HepG2 (cell line): Measurements from ENCODE around the gene DNAJC30. TPM values are rescaled to one million over a fixed set of nuclear protein-coding genes. Genes with fewer than 3 reads are reported as not detected.

Experiments used
- ATAC-seq: fragments of 200-7000 bp; cut with Tn5 transposase; 3 replicates; pipeline ENCODE4 v1.9.1; 2020; ENCODE audit warnings: mild to moderate bottlenecking, moderate library complexity
- BruUV-seq: library from RNA; stranded (reverse); fragments of 400-500 nt; replicated peaks from 2 replicates; lab custom pipeline; 2021; lab: Mats Ljungman, UMichigan
- CTCF ChIA-PET: fragments of 300-600 bp; formaldehyde crosslinking; extraction: SDS; loops from one replicate; lab custom pipeline; 2021; ENCODE audit warnings: low total read pairs, inconsistent platforms, low intra/inter-chr PET ratio; lab: Yijun Ruan, JAX
- POLR2A ChIA-PET: fragments of 350-600 bp; sonication (Branson Sonifier 250); formaldehyde crosslinking; loops from one replicate; lab custom pipeline; 2020; ENCODE audit warnings: antibody characterized with exemption, inconsistent platforms; lab: Yijun Ruan, JAX
- DNase-seq: peaks from one replicate; pipeline ENCODE4 v3.0.0-alpha.2; 2015; ENCODE audit warnings: low spot score
- FAIRE-seq: peaks from 3 replicates; lab custom pipeline; 2011; peaks lifted over from hg19 to GRCh38; lab: Jason Lieb, UNC
- H2AFZ ChIP-seq: one replicate; pipeline ENCODE4 v1.6.1; 2011; ENCODE audit warnings: low read length, inconsistent platforms
- H3K27ac ChIP-seq: fragments of 300-600 bp; 3 replicates; pipeline ENCODE4 v1.8.0; 2011; ENCODE audit warnings: mixed run types, mild to moderate bottlenecking, mixed read lengths, low read length, inconsistent platforms; ENCODE audit not compliant: insufficient read depth; ENCODE audit errors: extremely low read length
- H3K27me3 ChIP-seq, 2 experiments: fragments of 200-600 bp in 1 of 2; 2 replicates in 1 of 2; 3 replicates in 1 of 2; pipeline versions ENCODE4 v1.6.0 to v1.8.0; 2011; ENCODE audit warnings: low read length in 2 of 2, mild to moderate bottlenecking in 2 of 2, moderate library complexity in 2 of 2, inconsistent platforms in 1 of 2; ENCODE audit not compliant: insufficient read depth in 2 of 2, control insufficient read depth in 1 of 2
- H3K36me3 ChIP-seq, 2 experiments: fragments of 200-600 bp in 1 of 2; replicated peaks in 1 of 2; 2 replicates in 1 of 2; 3 replicates in 1 of 2; pipeline versions ENCODE4 v1.5.1 to v1.8.0; 2011; ENCODE audit warnings: low read length in 2 of 2, inconsistent platforms in 1 of 2; ENCODE audit not compliant: insufficient read depth in 2 of 2, control insufficient read depth in 1 of 2
- H3K4me1 ChIP-seq: 2 replicates; pipeline ENCODE4 v1.5.1; 2012; ENCODE audit warnings: low read length, inconsistent platforms; ENCODE audit not compliant: insufficient read depth
- H3K4me2 ChIP-seq: 2 replicates; pipeline ENCODE4 v1.6.0; 2011; ENCODE audit warnings: low read depth, low read length, inconsistent platforms
- H3K4me3 ChIP-seq, 3 experiments: fragments of 200-600 bp in 1 of 3; sonication (generic), shearing (Covaris generic) in 1 of 3; replicated peaks in 1 of 3; 2 replicates each; pipeline ENCODE4 v1.5.1; 2011 to 2016; ENCODE audit warnings: low read length in 3 of 3, inconsistent platforms in 2 of 3, low read depth in 2 of 3, mild to moderate bottlenecking in 2 of 3, control low read depth in 1 of 3, mixed read lengths in 1 of 3; ENCODE audit not compliant: insufficient read depth in 1 of 3
- H3K79me2 ChIP-seq: one replicate; pipeline ENCODE4 v1.6.1; 2011; ENCODE audit warnings: low read length, inconsistent platforms; ENCODE audit not compliant: insufficient read depth
- H3K9ac ChIP-seq: 2 replicates; pipeline ENCODE4 v1.6.0; 2011; ENCODE audit warnings: mild to moderate bottlenecking, low read depth, low read length, inconsistent platforms; ENCODE audit not compliant: insufficient read depth
- H3K9me3 ChIP-seq: 2 replicates; pipeline ENCODE4 v1.5.1; 2012; ENCODE audit warnings: mild to moderate bottlenecking, low read length
- H4K20me1 ChIP-seq: 2 replicates; pipeline ENCODE4 v1.6.0; 2011; ENCODE audit warnings: inconsistent platforms, mild to moderate bottlenecking, low read length, moderate library complexity; ENCODE audit not compliant: insufficient read depth
- BCL3 ChIP-seq: sonication (generic); formaldehyde crosslinking; IDR thresholded peaks from 2 replicates; pipeline ENCODE4 v1.5.1; 2020; ENCODE audit warnings: mild to moderate bottlenecking, missing genetic modification reagents, moderate library complexity
- ELF1 ChIP-seq: sonication (generic); formaldehyde crosslinking; IDR thresholded peaks from 2 replicates; pipeline ENCODE4 v1.4.0; 2020; ENCODE audit warnings: missing genetic modification reagents
- HDAC1 ChIP-seq: sonication (generic); formaldehyde crosslinking; IDR thresholded peaks from 2 replicates; pipeline ENCODE4 v1.5.1; 2020; ENCODE audit warnings: mild to moderate bottlenecking, missing genetic modification reagents
- KLF11 ChIP-seq: IDR thresholded peaks from 2 replicates; pipeline ENCODE4 v1.6.1; 2016; ENCODE audit warnings: missing compliant biosample characterization
- MAZ ChIP-seq, 2 experiments: sonication (generic) in 1 of 2; formaldehyde crosslinking in 1 of 2; IDR thresholded peaks; 2 replicates each; pipeline versions ENCODE4 v1.5.0 to v1.6.1; 2012 to 2020; ENCODE audit warnings: low read depth in 2 of 2, mild to moderate bottlenecking in 2 of 2, borderline replicate concordance in 1 of 2, improper control_type of control experiment in 1 of 2, low read length in 1 of 2, missing genetic modification reagents in 1 of 2, moderate library complexity in 1 of 2
- TP53 ChIP-seq: sonication (generic); formaldehyde crosslinking; conservative IDR thresholded peaks from 2 replicates; pipeline ENCODE4 v1.4.0; 2020; ENCODE audit warnings: missing genetic modification reagents
- ZNF138 ChIP-seq: sonication (generic); formaldehyde crosslinking; IDR thresholded peaks from 2 replicates; pipeline ENCODE4 v1.5.0; 2020; ENCODE audit warnings: mild to moderate bottlenecking, low read depth, missing genetic modification reagents
- ZNF232 ChIP-seq: sonication (generic); formaldehyde crosslinking; IDR thresholded peaks from 2 replicates; pipeline ENCODE4 v1.4.0; 2020; ENCODE audit warnings: missing genetic modification reagents, borderline replicate concordance
- ZNF234 ChIP-seq: sonication (generic); formaldehyde crosslinking; conservative IDR thresholded peaks from 2 replicates; pipeline ENCODE4 v1.5.1; 2020; ENCODE audit warnings: mild to moderate bottlenecking, missing genetic modification reagents
- ZNF326 ChIP-seq: sonication (generic); formaldehyde crosslinking; IDR thresholded peaks from 2 replicates; pipeline ENCODE4 v1.4.0; 2020; ENCODE audit warnings: missing genetic modification reagents, borderline replicate concordance
- ZNF567 ChIP-seq: sonication (generic); formaldehyde crosslinking; IDR thresholded peaks from 2 replicates; pipeline ENCODE4 v1.8.1; 2023; ENCODE audit warnings: mild to moderate bottlenecking, missing genetic modification reagents, borderline replicate concordance
- WGBS: methylation state at CpG from one replicate; pipeline ENCODE4 v1.1.6; 2017; ENCODE audit warnings: low lambda C conversion rate; 5-methylcytosine and 5-hydroxymethylcytosine counted together
- in situ Hi-C: cut with HindIII; loops from 2 replicates; pipeline ENCODE4 v1.10.0; 2017; ENCODE audit warnings: low pct_unique_long_range_greater_than_20kb; ENCODE audit not compliant: extremely low pct_ligation_motif_present
- intact Hi-C: fragments of 100-400 bp; cut with micrococcal nuclease; formaldehyde crosslinking; loops from one replicate; pipeline ENCODE4 v1.10.0; 2022; ENCODE audit not compliant: unreplicated experiment
- polyA plus RNA-seq, 8 experiments: library from polyadenylated mRNA; depleted of rRNA in 3 of 8; stranded (reverse) in 7 of 8; unstranded in 1 of 8; fragments of >200 nt; fragmentation: Illumina TruSeq in 4 of 8; extraction: Trizol in 4 of 8; gene quantifications; 2 replicates each; pipeline versions ENCODE4 v1.2.1 to v1.2.3, GENCODE V29; 2011 to 2016; ENCODE audit warnings: low read depth in 4 of 8, missing spikeins in 1 of 8, mixed read lengths in 1 of 8; ENCODE audit not compliant: insufficient read depth in 1 of 8
- total RNA-seq, 5 experiments: library from RNA; depleted of rRNA; stranded (reverse); fragments of >200 nt; fragmentation: Illumina TruSeq; extraction: Trizol; gene quantifications; 2 replicates each; pipeline ENCODE4 v1.2.3, GENCODE V29; 2016; ENCODE audit warnings: low read depth in 1 of 5
- TF ChIP-seq, protein P1 (sequence below): sonication (generic); formaldehyde crosslinking; IDR thresholded peaks from 2 replicates; pipeline ENCODE4 v1.5.0; 2020; ENCODE audit warnings: mild to moderate bottlenecking, missing genetic modification reagents

Gene DNAJC30
- total and polyA plus RNA-seq, 2 of the 13 experiments (the other 11 are each of a cell fraction or from before 2014, with no cell fraction given): 3.3 to 3.8 TPM

DNA sequence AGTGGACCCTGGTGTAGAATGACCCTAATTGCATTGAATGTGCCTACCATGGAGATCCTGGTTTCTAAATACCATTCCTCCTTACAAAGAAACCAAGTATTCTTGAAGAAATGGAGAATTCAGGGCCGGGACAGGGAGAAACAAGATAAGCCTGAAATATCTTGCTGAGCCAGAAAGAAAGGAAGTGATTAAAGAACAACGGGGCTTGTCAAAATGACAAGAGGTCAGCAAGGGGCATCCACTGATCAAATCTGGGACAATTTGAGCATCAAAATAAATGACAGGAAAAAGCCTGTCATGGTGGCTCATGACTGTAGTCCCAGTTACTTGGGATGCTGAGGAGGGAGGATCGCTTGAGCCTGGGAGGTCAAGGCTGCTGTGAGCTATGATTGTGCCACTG is 47.2 kb upstream of the DNAJC30 start:
- Histone ChIP-seq H3K27ac (no peak overlapping the region), H3K79me2 (no peaks in the 10 kb centered on the region), H2AFZ (no peak overlapping the region), H3K9ac (no peak overlapping the region), H4K20me1 (no peaks in the 10 kb centered on the region), H3K4me1 (peaks cover 24% of the 10 kb centered on the region), H3K27me3 (no peaks in the 10 kb centered on the region; a peak in 1 of 5 replicates), H3K36me3 (no peaks in the 10 kb centered on the region), H3K4me2 (no peak overlapping the region), H3K4me3 (no peak overlapping the region), H3K9me3 (no peaks in the 10 kb centered on the region)
- DNase-seq: no peak
- intact Hi-C loops (no loop called here), in situ Hi-C loops (no loop called here)
- POLR2A ChIA-PET: no interaction called here
- CTCF ChIA-PET: no interaction called here
- no peak for FAIRE-seq
- no peak for ATAC-seq
- 19% methylated on average over 3 of the region's 3 CpGs for WGBS
- no TSS peak for BruUV-seq
- TF ChIP-seq TP53 (CRISPR knock-in tag) (no peak), ZNF567 (no peak), HDAC1 (CRISPR knock-in tag) (no peak), ZNF234 (CRISPR knock-in tag) (no peak), ELF1 (no peak), BCL3 (CRISPR knock-in tag) (no peak), KLF11 (CRISPR knock-in tag) (no peak), ZNF326 (CRISPR knock-in tag) (no peak), ZNF232 (no peak), MAZ (IDR thresholded peaks at IDR 0.05; ENCODE audit: borderline replicate concordance, low read depth, low read length) (no peak), MAZ (CRISPR knock-in tag; IDR thresholded peaks at IDR 0.05; ENCODE audit: low read depth) (no peak), ZNF138 (CRISPR knock-in tag) (no peak)
- TF ChIP-seq, protein P1, sequence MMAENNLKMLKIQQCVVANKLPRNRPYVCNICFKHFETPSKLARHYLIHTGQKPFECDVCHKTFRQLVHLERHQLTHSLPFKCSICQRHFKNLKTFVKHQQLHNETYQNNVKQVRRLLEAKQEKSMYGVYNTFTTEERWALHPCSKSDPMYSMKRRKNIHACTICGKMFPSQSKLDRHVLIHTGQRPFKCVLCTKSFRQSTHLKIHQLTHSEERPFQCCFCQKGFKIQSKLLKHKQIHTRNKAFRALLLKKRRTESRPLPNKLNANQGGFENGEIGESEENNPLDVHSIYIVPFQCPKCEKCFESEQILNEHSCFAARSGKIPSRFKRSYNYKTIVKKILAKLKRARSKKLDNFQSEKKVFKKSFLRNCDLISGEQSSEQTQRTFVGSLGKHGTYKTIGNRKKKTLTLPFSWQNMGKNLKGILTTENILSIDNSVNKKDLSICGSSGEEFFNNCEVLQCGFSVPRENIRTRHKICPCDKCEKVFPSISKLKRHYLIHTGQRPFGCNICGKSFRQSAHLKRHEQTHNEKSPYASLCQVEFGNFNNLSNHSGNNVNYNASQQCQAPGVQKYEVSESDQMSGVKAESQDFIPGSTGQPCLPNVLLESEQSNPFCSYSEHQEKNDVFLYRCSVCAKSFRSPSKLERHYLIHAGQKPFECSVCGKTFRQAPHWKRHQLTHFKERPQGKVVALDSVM: no peak
